HG02623 (cell line): Measurements from ENCODE around the gene SH3RF3.

Experiments
- ATAC-seq: cut with Tn5 transposase; IDR thresholded peaks from one replicate; pipeline ENCODE4 v1.9.1; 2021; ENCODE audit warnings: moderate library complexity; ENCODE audit not compliant: unreplicated experiment

SH3RF3 gene

DNA sequence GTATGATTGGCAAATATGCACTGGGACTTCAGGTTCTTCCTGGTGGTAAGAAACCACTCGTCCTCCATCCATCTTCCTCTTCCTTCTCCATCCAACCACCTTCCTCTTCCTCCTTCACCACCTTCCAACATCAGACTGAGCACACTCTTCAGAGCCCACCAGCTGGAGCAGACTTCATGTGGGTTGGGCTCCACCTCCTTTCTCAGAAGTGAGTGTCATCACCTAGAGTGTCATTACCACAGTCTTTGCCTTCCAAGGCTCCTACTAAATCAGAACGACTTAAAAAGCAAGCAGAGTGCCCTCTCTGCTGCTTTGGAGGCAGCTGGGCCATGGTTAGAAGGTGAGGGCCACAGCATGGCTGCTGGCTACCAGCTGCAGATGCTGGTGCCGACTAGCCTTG is 171.6 kb downstream of the SH3RF3 start:
- ATAC-seq: no peak

DNA sequence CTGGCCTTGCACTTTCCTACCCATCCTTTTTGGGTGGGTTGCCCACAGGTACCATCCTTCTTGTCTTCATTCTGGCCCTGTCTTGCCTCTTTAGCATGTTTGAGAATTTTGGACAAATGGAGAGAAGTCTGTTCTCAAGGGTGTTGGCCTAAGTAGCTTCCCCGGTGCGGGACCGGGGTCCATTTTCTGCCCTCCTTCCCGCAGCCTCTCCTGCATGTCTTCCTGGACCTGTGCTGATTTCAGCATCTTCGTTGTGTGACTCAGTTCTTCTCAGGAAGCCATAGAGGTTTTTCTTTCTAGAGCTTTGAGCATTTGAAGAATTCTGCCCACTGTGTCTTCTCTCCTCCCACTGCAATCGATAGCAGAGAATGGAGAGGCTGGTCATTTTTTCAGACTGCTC is 172.7 kb downstream of the SH3RF3 start:
- ATAC-seq: no peak

DNA sequence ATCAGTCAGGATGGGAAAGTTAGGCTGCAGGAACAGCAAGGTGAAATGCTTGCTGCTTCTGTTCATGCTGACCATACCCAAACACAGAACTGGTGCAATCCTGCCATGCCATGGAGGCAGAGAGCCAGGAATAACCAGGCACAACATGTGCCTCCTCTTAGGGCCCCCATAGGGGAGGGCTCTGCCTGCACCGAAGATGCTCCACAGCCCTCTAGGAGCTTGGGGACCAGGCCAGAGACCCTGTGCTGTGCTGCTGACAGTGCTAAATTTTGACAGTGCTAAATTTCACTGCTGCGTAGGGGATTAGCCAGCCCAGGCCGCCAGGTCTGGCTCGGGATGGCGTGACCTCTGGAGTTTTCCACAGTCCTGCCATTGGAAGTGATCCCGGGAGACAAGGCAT is 173.3 kb downstream of the SH3RF3 start:
- ATAC-seq: no peak

DNA sequence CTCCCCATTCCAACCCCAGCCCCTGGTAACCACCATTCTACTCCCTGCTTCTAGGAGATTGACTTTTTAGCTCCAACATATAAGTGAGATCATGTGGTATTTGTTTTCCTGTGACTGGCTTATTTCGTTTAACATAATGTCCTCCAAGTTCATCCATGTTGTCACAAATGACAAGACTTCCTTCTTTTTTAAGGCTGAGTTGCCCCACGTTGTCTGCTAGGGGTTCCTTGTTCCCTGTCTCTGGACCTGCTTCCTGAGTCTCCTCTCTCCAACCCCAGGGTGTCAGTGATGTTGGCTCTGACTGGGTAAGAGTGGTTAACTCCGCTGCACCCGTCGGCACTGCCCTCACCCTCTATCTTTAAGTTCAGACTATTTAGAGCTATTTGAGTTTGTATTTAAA is 175.2 kb downstream of the SH3RF3 start:
- ATAC-seq: no peak

DNA sequence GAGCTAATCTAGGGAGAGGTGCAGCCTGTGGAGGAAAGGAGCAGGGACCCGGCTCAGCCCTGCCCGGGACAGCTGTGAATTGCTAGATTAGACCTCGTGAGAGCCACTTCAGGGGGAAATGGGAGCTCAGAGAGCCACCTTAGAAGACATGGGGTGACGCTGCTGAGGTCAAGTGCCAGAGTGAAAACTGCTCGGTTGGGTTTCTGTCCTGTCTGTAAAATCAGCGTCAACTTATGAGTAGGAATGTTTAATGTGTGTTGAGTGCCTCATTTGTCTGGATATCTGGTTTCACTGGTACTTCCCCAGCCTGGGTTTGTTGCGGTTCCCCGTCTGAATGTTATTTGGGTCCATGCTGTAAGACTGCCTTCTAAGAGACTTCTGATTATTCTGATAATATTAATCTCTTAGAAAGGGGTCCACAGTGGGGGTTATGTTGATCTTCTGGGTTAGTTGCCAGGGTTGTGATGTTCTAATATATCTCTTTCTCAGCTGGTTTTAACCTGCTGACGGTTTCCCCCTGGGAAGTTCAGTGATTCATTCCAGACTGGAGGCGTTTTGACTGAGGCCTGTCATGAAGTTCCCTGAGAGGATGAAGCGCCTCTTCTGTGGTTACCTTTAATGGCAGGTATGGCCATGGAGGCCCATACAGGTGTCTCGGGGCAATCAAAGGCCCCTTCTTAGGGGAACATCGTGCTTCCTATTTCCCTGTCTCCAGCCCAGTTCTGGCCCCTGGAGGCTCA is 175.9 kb downstream of the SH3RF3 start:
- no peak for ATAC-seq

DNA sequence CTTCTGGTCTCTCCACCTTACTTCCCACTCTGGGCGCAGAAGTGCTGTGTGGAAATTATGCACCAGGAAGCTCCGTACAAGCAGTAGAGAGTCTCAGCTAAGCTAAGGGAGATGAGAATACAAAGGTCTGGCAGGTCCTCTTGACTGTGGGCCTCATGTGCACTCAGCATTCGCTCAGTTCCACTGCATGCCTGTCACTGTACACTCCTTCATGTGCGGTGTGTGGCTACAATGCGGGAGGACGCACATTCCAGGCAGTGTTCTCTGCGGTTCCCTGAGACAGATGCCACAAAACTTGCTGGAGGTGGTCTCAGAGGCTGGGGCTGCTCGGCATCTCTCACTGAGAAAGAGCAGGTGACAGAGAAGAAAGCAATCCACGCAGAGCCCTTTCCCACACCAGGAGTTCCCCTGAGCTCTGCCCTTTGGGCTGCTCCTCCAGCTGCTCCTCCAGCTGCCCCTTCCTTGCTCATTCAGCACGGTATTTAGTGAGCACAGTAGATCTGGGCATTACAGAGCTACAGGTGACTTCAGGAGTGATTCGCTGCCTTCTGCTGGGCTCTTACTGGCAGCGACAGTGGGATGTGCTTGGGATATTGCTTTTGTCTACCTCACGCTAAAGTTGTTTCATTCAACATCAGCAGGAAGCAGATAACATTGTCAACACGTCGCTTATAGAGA is 176.6 kb downstream of the SH3RF3 start:
- no peak for ATAC-seq

DNA sequence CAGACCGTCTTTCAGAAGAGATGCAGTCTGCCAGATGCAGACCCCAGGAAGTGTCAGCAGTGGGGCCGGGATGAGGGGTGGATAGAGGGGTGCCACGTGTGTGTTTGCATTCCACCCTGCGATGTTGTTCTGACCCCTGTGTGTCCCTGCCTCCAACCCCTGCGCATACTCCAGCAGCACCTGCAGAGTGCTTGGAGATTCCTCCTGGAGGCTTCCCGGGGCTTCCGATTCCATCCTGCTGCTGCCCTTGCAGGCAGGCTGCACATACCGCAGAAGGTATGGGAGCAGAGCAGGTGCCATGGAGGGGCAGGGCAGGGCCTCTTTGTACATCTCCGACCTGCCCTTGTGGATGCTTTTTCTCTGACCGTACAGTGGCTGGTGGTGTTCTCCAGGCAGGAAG is 177.2 kb downstream of the SH3RF3 start:
- no peak for ATAC-seq

DNA sequence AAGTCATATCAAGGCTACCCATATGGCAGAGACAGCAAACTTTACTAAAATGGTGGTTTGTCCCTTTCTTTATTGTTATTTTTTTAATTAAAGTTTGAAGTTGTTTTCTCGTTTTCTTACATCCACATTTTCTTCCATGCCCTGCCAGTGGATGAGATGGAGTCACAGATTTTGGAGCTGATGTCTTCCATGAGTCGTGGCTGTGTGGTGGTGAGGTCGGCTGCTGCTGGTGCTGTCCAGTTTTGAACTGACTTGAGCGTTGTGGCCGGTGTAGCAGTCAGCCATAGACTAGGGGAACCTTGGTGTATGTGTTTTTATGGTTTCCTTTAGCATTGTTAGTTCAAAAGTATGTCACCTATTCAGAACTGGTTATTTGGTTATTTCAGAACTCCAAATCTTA is 182.8 kb downstream of the SH3RF3 start:
- no peak for ATAC-seq

DNA sequence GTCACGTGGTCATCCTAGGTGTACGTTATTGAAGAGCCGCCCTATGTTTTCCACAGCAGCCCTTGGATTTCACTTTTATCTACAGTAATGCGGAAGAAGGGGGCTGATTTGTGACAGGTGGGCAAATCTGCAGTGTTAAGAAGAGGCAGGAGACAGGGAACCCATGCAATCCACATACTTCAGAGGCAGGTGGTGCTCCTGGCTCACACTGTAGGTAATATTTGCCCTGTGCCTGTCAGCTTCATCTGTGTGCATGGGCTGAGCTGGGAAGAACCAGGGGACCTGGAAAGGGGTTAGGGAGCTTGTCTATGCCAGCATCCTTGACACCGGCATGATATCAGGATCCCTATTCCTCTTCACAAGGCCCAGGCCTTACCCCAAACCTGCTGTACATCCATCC is 183.9 kb downstream of the SH3RF3 start:
- ATAC-seq: no peak

DNA sequence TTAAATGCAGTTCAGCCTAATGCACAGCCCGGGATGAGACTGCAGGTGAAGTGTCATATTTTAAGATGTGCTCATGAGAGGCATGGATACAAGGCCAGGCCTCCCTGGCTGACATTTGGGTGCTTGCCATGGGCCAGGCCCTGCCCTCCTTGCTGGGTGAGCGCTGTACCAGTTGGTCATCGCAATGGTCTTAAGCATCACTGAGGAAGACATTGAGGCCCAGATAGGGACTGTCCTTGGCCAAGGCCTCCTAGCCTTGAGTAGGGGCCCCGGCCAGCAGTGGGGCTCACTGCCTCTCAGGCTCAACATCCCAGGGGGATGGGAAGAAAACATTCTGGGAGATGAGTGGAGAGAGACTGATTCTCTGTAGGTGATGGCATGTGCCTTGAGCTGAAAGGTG is 184.3 kb downstream of the SH3RF3 start:
- no peak for ATAC-seq

DNA sequence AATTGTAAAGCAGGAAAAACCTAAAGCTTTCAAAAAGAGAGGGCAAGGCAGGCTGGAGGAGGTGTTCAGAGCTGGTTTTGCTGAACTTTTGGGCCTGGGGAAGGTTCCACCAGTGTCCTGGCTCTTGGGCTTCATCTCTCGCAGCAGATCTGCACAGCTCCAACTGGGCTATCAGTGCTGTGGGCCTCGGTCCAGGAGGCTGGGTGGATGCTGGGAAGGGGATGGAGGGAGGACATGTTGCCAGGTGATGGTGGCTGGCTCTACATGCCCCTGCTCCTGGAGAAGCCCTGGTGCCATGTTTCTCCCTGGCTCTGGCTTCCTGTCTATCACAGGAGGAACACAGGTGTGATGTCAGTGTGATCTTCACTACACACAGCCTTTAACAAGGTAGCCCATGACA is 187.1 kb downstream of the SH3RF3 start:
- no peak for ATAC-seq

DNA sequence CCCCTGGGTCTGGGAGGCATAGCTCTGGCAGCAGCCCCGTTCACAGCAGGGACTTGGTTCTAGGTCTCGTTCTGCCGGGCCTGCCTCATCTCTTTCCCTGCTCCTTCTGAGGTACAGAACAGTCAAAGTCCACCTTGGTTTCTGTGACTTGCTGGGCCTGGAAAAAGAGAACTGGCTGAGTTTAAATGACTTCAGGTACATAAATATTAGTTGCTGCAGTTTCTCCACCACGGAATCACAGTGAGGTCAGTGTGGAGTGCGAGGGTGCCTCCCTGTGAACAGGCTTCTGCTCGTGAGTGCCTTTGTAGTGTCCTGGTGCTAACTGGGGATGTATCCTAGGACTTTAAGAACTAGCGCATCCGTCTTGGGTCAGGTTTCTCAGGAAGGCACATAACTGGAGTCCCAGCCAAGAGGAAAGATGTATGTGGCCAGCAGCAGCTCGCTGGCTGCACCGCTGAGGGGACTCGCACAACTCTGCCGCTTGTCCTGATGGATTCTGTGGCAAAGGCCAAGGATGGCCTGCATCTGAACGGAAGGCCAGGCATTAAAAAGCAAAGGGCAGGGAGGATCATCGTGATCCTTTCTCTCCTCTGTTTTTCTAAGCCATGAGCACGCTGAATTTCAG is 188.6 kb downstream of the SH3RF3 start:
- no peak for ATAC-seq

DNA sequence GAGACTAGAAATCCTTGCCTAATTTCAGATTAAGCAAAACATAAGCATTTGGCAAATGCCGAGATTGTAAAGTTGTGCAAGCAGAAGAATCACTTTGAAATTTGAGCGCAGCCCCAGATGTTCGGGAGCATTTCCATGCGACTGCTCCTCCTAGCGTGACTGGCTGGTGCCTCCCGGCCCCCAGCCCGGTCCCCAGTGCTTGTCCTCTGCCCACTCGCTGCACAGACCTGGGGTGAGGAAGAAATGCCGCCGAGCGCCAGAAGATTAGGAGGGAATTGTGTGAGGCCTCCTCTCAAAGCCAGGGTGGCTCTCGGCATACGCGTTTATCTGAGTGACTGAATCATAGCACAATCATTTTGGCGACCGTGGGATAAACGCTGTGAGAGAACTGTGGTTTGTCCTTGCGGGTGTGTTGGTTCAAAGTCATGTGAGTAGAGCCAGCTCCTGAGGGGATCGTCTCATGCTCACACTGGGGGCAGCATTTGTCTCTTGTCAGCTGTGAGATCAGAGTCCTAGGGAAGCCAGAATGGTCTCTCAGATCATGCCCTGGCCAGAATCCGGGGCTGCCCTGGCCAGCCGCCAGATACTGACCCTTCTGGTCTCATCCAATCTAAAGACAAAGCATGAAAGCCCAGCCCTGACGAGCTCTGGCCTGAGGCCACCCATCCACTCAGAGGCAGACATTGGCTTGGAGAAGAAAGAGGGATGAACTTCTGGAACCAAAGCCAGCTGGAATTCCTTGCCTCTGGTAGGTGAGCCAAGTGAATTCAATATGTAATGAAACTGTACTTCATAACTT is 189.3 kb downstream of the SH3RF3 start:
- no peak for ATAC-seq

DNA sequence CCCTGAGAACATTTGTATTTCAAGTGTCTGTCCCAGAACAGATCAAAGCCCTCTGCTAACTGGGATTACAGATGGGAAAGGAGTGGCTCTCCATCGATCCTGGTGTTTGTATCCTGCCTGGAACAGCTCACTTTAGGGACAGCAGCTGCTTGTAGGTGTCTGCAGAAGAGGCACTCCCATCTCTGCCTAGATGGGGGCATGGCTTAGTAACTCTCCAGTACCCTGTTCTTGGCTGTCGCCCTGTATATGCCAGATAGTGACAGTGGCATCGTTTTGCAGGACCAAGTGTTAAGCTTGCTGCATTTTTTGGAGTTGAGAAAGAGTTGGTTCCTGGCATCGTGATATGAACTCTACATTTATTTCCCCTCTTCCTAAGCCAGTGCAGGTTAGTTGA is 189.9 kb downstream of the SH3RF3 start:
- ATAC-seq: no peak

DNA sequence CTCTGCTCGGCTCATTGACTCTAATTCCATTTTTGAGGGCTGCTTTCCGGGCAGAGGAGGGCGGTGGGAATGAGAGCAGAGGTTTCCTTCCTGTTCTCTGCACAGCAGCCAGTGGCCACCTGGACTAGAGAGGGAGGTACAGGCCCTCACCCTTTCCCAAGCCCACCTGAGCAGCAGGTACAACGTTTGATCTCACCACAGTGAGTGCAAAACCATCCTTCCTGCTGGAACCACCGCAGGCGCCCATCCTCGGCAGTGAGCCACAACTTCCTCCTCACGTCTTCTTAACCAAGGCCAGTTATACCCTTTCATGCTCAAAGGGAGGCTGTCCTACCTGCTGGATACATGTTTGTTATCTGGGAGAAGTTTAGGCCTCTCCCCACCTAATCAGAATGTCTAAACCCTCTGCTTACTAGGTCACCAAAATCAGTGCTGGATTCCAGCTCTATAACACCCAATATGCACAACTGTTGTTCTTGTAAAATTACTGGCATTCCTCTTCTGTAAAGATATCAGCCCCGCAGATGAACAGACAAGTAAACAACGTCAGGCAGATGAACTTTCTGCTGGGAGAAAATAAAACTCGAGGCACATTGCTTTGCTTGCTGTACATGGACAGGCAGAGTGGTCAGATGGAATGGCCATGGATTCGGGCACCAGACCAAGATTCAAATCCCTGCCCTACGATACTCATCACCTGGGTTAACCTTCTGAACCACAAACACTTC is 191.4 kb downstream of the SH3RF3 start:
- ATAC-seq: no peak

DNA sequence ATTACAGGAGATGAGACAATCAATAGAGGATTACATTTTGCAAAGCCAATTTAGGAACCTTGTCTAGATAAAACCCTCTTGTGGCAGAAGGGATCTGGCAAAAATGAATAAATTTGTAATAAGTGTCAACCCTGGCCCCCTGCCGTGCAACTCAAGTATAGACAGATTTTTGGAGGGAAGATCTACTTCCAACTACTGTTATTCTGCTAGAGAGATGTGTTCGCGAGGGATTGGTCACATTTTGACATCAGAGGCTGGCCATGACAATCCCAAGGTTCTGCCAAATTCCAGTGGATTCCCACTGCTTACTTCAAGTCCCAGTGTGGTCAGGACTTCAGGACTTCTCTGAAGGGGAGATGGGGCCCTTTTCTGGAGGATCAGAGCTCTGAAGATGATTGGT is 192.6 kb downstream of the SH3RF3 start:
- ATAC-seq: no peak

DNA sequence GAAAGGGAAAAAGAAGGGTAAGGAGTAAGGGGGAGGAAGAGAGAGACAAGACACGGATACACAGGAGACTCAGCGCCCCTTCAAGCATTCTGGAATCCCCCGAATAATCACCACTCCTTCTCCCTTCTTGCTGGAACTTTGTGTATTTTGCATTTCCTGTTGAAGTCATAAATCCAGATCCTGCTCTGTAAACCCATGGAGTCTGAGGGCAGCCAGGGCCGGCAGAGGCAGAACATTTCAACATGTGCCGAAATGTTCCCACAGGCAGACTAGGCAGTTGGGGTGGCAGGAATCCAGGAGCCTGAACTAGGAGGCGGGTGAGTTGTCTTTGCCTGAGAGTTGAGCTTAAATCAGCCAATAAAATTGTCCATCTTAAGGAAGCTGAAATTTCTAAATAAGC is 193.1 kb downstream of the SH3RF3 start:
- no peak for ATAC-seq

DNA sequence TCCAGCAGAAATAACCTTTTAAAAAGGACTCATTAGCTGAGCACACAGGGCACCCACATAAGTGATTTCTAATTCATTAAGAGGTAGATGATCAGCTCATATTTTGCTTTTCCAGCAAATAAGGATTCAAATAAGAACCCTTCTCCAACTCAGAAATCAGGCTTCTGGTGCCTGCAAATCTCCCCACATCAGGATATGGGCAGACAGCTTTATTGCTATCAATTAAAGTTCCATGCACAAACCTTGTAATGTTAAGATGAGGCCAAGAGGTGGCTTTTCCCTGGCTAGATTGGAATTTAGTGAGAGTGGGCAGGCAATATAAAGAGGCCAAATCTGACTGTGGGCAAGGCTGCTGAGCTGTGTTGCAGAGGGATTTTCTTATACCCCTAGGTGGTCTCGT is 193.6 kb downstream of the SH3RF3 start:
- ATAC-seq: no peak

DNA sequence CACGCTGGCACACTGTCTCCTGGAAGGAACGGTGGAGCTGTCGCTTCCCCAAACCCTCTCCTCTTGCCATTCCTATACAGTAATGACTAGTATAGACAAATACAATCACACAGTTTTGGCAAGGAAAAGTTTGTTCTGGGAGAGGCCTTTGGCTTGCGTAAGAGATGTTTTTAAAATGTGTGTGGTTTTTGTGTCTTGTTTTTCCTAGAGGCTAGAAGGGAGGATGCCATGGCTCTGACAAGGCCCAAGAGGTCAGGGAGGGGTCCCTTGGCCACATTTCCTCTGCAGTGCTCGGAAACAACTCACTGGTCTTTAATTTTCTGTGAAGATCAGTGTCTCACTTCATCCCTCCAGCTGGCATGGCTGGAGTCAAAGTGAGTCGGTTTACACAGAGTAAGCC is 195.9 kb downstream of the SH3RF3 start:
- no peak for ATAC-seq

DNA sequence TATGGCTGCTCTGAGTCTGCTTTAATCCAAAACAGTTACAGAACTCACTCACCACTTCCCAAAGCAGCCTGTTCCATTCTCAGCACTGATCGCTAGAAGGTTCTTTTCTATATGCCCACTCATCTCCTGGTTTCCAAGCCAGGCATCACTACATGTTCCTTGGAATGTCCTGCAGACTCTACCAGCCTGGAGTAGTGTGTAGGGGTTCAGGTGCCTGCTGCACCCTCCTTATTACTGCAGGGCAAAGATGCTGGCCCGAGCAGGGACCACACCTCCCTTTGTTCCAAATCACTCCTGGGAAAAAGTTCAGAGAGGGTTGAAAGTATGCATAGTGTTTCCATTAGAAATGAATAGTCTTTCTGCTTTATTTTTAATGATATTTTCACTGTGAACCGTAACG is 196.6 kb downstream of the SH3RF3 start:
- no peak for ATAC-seq

DNA sequence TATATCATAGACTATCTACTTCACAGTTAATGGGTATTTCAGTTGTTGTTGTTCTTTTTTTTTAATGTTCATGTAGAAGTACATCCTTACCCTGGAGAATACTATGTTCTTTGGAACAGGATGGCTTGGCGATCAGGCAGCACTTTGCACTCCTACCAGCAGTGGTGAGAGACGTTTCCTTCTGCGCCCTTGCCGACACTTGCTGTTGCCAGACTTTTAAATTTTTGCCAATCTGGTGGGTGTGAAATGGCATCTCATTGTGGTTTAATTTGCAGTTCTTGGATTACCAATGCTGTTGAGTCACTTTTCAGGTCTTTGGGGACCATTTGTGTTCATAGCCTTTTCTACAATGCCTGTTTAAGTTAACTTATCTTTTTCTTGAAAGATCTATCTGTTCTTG is 197.3 kb downstream of the SH3RF3 start:
- no peak for ATAC-seq
